ENCODE data around the gene ARMC2. TPM values are rescaled to one million over a fixed set of nuclear protein-coding genes. Genes with fewer than 3 reads are reported as not detected.

Gene ARMC2
- total RNA-seq, 6 experiments from 2014 or later, result 1.8 to 3.6 (median 2.7) TPM

- Mint-ChIP-seq H3K27ac (peak overlapping the region; percentile 96), H3K36me3 (ENCODE audit: low read depth) (no peaks in the 10 kb centered on the region), H3K4me1 (ENCODE audit: low read depth) (peaks cover 33% of the 10 kb centered on the region), H3K4me3 (peak overlapping the region; percentile 65), H3K9me3 (no peaks in the 10 kb centered on the region), H3K27me3 (ENCODE audit: insufficient read depth) (no peaks in the 10 kb centered on the region)
- no peak for TF ChIP-seq CTCF (IDR thresholded peaks at IDR 0.05)
- DNase-seq, result no peak
Observed at GRCh38 chr6:108895571-108895970, 47.3 kb downstream of the ARMC2 start.

DNA sequence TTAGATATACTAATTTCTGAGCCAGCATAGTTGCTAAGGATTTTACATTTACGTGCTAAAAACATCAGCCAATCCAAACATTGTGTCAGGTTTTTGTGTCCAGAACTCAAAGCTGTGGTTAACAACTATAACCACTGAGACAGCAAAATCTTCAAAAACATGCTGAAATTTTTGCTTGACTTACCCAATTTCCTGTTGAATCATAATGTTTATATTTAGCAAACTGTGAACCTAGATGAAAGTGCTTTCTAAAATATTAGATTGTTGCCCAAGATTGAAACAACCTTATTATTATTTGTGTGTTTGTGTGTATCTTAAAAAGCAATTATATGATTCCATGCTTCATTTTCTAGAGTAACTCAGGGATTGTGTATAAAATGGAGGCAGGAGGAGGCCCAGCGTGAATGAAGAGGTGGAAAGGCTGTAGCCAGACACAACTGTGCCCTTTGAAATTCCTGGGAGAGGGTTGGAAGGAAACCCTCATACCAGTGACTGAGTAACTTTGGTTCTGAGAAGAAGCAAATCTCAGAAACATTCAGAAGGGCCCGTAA is 48.0 kb downstream of the ARMC2 start:
- H3K27ac Mint-ChIP-seq, result peak overlapping the region; percentile 96
- no peaks in the 10 kb centered on the region for H3K9me3 Mint-ChIP-seq
- H3K4me1 Mint-ChIP-seq (ENCODE audit: low read depth), result peaks cover 33% of the 10 kb centered on the region
- H3K4me3 Mint-ChIP-seq, result peak overlapping the region; percentile 65
- H3K36me3 Mint-ChIP-seq (ENCODE audit: low read depth), result no peaks in the 10 kb centered on the region
- DNase-seq, result peak; percentile 85
- no peak for TF ChIP-seq CTCF (IDR thresholded peaks at IDR 0.05)
- no peaks in the 10 kb centered on the region for H3K27me3 Mint-ChIP-seq (ENCODE audit: insufficient read depth)

DNA sequence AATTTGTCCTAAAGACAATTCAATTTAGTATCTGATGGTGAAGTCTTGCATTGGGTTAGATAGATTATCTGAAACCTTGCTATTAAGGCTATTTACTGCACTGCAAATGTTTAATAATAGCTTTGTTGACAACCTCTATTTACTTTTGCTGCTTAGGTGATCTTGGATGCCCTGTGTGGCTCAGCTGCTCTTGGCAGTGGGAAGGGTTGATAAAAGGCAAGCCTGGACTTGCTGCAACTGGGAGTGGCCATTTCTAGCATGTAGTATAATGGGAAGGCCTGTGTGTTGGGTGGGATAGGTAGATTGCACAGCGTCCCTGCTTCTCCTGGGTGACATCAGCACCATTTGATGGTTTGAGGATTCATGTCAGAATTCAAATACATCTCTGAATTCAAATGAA is 49.1 kb downstream of the ARMC2 start:
- peak overlapping the region; percentile 55 for H3K27ac Mint-ChIP-seq
- H3K4me3 Mint-ChIP-seq, result no peak overlapping the region
- DNase-seq, result no peak
- H3K36me3 Mint-ChIP-seq (ENCODE audit: low read depth), result no peaks in the 10 kb centered on the region
- H3K4me1 Mint-ChIP-seq (ENCODE audit: low read depth), result peaks cover 38% of the 10 kb centered on the region
- H3K9me3 Mint-ChIP-seq, result no peaks in the 10 kb centered on the region
- no peak for TF ChIP-seq CTCF (IDR thresholded peaks at IDR 0.05)
- H3K27me3 Mint-ChIP-seq (ENCODE audit: insufficient read depth), result no peaks in the 10 kb centered on the region

GRCh38 chr6:108902382-108902792 is 54.2 kb downstream of the ARMC2 start:
- TF ChIP-seq CTCF (IDR thresholded peaks at IDR 0.05), result no peak
- DNase-seq, result no peak
- Mint-ChIP-seq H3K4me1 (ENCODE audit: low read depth) (peaks cover 13% of the 10 kb centered on the region), H3K27ac (peak overlapping the region; percentile 76), H3K4me3 (no peak overlapping the region), H3K36me3 (ENCODE audit: low read depth) (no peaks in the 10 kb centered on the region), H3K27me3 (ENCODE audit: insufficient read depth) (no peaks in the 10 kb centered on the region), H3K9me3 (no peaks in the 10 kb centered on the region)

GRCh38 chr6:108903796-108904195 is 55.6 kb downstream of the ARMC2 start:
- TF ChIP-seq CTCF (IDR thresholded peaks at IDR 0.05), result no peak
- H3K9me3 Mint-ChIP-seq, result no peaks in the 10 kb centered on the region

GRCh38 chr6:108904741-108905140 is 56.5 kb downstream of the ARMC2 start:
- H3K36me3 Mint-ChIP-seq (ENCODE audit: low read depth), result no peaks in the 10 kb centered on the region
- H3K4me1 Mint-ChIP-seq (ENCODE audit: low read depth), result peaks cover 11% of the 10 kb centered on the region
- no peaks in the 10 kb centered on the region for H3K27me3 Mint-ChIP-seq (ENCODE audit: insufficient read depth)
- TF ChIP-seq CTCF (IDR thresholded peaks at IDR 0.05), result no peak
- no peak overlapping the region for H3K27ac Mint-ChIP-seq
- H3K9me3 Mint-ChIP-seq, result no peaks in the 10 kb centered on the region
- DNase-seq, result no peak
- H3K4me3 Mint-ChIP-seq, result no peak overlapping the region

More at GRCh38 chr6:108903796-108904195, 55.6 kb downstream of the ARMC2 start:
- Mint-ChIP-seq H3K27me3 (ENCODE audit: insufficient read depth) (no peaks in the 10 kb centered on the region), H3K4me3 (no peak overlapping the region), H3K4me1 (ENCODE audit: low read depth) (peaks cover 11% of the 10 kb centered on the region), H3K27ac (no peak overlapping the region), H3K36me3 (ENCODE audit: low read depth) (no peaks in the 10 kb centered on the region)
- DNase-seq, result no peak

All from HFFc6 (cell line).